ENCODE results near the gene RASGRP4.

Gene RASGRP4

GRCh38 chr19:38445362-38445761 is 19.3 kb upstream of the RASGRP4 start:
- Histone ChIP-seq H3K4me3 (ENCODE audit: low read depth, low read length, poor library complexity, severe bottlenecking) (no peak overlapping the region), H3K9ac (ENCODE audit: low read length) (no peak overlapping the region), H3K4me1 (ENCODE audit: insufficient read depth, low read length, severe bottlenecking) (no peaks in the 10 kb centered on the region), H3K9me3 (ENCODE audit: low read length) (no peaks in the 10 kb centered on the region), H3K9me2 (ENCODE audit: low read depth, low read length) (no peaks in the 10 kb centered on the region), H3K27ac (ENCODE audit: low read depth, low read length, poor library complexity, severe bottlenecking) (no peak overlapping the region), H3K36me3 (ENCODE audit: insufficient read depth, low read length) (no peaks in the 10 kb centered on the region), H3K27me3 (ENCODE audit: insufficient read depth, low read length) (no peaks in the 10 kb centered on the region), H3K79me2 (ENCODE audit: insufficient read depth, low read length) (no peaks in the 10 kb centered on the region), H4K20me1 (ENCODE audit: insufficient read depth, low read length) (no peaks in the 10 kb centered on the region), H2AFZ (ENCODE audit: low read length) (no peak overlapping the region), H3F3A (ENCODE audit: insufficient read depth, low read length) (no peaks in the 10 kb centered on the region), H3K4me2 (ENCODE audit: low read length) (no peak overlapping the region)
- no peak for TF ChIP-seq EZH2 (IDR thresholded peaks at IDR 0.05; ENCODE audit: borderline replicate concordance, low read length)
- TF ChIP-seq CTCF (IDR thresholded peaks at IDR 0.05; ENCODE audit: low read length) = no peak

GRCh38 chr19:38444026-38444425 is 18.0 kb upstream of the RASGRP4 start:
- Histone ChIP-seq H2AFZ (ENCODE audit: low read length) (no peak overlapping the region), H3K9me2 (ENCODE audit: low read depth, low read length) (no peaks in the 10 kb centered on the region), H3K27me3 (ENCODE audit: insufficient read depth, low read length) (no peaks in the 10 kb centered on the region), H3K36me3 (ENCODE audit: insufficient read depth, low read length) (no peaks in the 10 kb centered on the region), H3K27ac (ENCODE audit: low read depth, low read length, poor library complexity, severe bottlenecking) (no peak overlapping the region), H3K9me3 (ENCODE audit: low read length) (no peaks in the 10 kb centered on the region), H3K4me1 (ENCODE audit: insufficient read depth, low read length, severe bottlenecking) (no peaks in the 10 kb centered on the region), H3K79me2 (ENCODE audit: insufficient read depth, low read length) (no peaks in the 10 kb centered on the region), H3F3A (ENCODE audit: insufficient read depth, low read length) (no peaks in the 10 kb centered on the region), H3K4me2 (ENCODE audit: low read length) (no peak overlapping the region), H3K9ac (ENCODE audit: low read length) (no peak overlapping the region), H3K4me3 (ENCODE audit: low read depth, low read length, poor library complexity, severe bottlenecking) (no peak overlapping the region), H4K20me1 (ENCODE audit: insufficient read depth, low read length) (no peaks in the 10 kb centered on the region)
- TF ChIP-seq EZH2 (IDR thresholded peaks at IDR 0.05; ENCODE audit: borderline replicate concordance, low read length) (no peak), CTCF (IDR thresholded peaks at IDR 0.05; ENCODE audit: low read length) (no peak)

- Histone ChIP-seq H3K9ac (ENCODE audit: low read length) (no peak overlapping the region), H2AFZ (ENCODE audit: low read length) (no peak overlapping the region), H3K4me3 (ENCODE audit: low read depth, low read length, poor library complexity, severe bottlenecking) (no peak overlapping the region), H3K36me3 (ENCODE audit: insufficient read depth, low read length) (no peaks in the 10 kb centered on the region), H3K79me2 (ENCODE audit: insufficient read depth, low read length) (no peaks in the 10 kb centered on the region), H3K4me2 (ENCODE audit: low read length) (no peak overlapping the region), H3F3A (ENCODE audit: insufficient read depth, low read length) (no peaks in the 10 kb centered on the region), H3K9me2 (ENCODE audit: low read depth, low read length) (no peaks in the 10 kb centered on the region), H3K27ac (ENCODE audit: low read depth, low read length, poor library complexity, severe bottlenecking) (no peak overlapping the region), H4K20me1 (ENCODE audit: insufficient read depth, low read length) (no peaks in the 10 kb centered on the region), H3K4me1 (ENCODE audit: insufficient read depth, low read length, severe bottlenecking) (no peaks in the 10 kb centered on the region), H3K27me3 (ENCODE audit: insufficient read depth, low read length) (no peaks in the 10 kb centered on the region), H3K9me3 (ENCODE audit: low read length) (no peaks in the 10 kb centered on the region)
- TF ChIP-seq EZH2 (IDR thresholded peaks at IDR 0.05; ENCODE audit: borderline replicate concordance, low read length) = no peak
Measured at GRCh38 chr19:38443458-38443999, 17.5 kb upstream of the RASGRP4 start.

GRCh38 chr19:38442736-38443135 is 16.7 kb upstream of the RASGRP4 start:
- no peak overlapping the region for H2AFZ ChIP-seq (ENCODE audit: low read length)
- H3F3A ChIP-seq (ENCODE audit: insufficient read depth, low read length) = no peaks in the 10 kb centered on the region
- H3K4me2 ChIP-seq (ENCODE audit: low read length) = no peak overlapping the region

More at GRCh38 chr19:38442736-38443135, 16.7 kb upstream of the RASGRP4 start:
- Histone ChIP-seq H3K9me2 (ENCODE audit: low read depth, low read length) (no peaks in the 10 kb centered on the region), H3K79me2 (ENCODE audit: insufficient read depth, low read length) (no peaks in the 10 kb centered on the region), H4K20me1 (ENCODE audit: insufficient read depth, low read length) (no peaks in the 10 kb centered on the region), H3K9me3 (ENCODE audit: low read length) (no peaks in the 10 kb centered on the region), H3K4me1 (ENCODE audit: insufficient read depth, low read length, severe bottlenecking) (no peaks in the 10 kb centered on the region), H3K36me3 (ENCODE audit: insufficient read depth, low read length) (no peaks in the 10 kb centered on the region), H3K27me3 (ENCODE audit: insufficient read depth, low read length) (no peaks in the 10 kb centered on the region), H3K27ac (ENCODE audit: low read depth, low read length, poor library complexity, severe bottlenecking) (no peak overlapping the region), H3K4me3 (ENCODE audit: low read depth, low read length, poor library complexity, severe bottlenecking) (no peak overlapping the region), H3K9ac (ENCODE audit: low read length) (no peak overlapping the region)
- no peak for TF ChIP-seq EZH2 (IDR thresholded peaks at IDR 0.05; ENCODE audit: borderline replicate concordance, low read length)
- no peak for TF ChIP-seq CTCF (IDR thresholded peaks at IDR 0.05; ENCODE audit: low read length)
